K562 (cell line): ENCODE measurements around the gene DYNC1H1. TPM values are rescaled to one million over a fixed set of nuclear protein-coding genes. Genes with fewer than 3 reads are reported as not detected.

Experiments used
- ATAC-seq: fragments of 200-7000 bp; cut with Tn5 transposase; 3 replicates; pipeline ENCODE4 v1.9.1; 2020; ENCODE audit warnings: moderate library complexity
- BruUV-seq: library from RNA; stranded (reverse); fragments of 400-500 nt; replicated peaks from 2 replicates; lab custom pipeline; 2021; lab: Mats Ljungman, UMichigan
- CTCF ChIA-PET: fragments of 300-600 bp; formaldehyde crosslinking; extraction: SDS; loops from one replicate; lab custom pipeline; 2021; ENCODE audit warnings: low intra/inter-chr PET ratio; lab: Yijun Ruan, JAX
- POLR2A ChIA-PET: fragments of 300-600, 350-650 bp; sonication (Branson Sonifier 250); formaldehyde crosslinking; extraction: SDS; loops from one replicate; lab custom pipeline; 2021; ENCODE audit warnings: antibody characterized with exemption, inconsistent platforms; lab: Yijun Ruan, JAX
- DNase-seq, 4 experiments: peaks; one replicate each; pipeline versions ENCODE4 v3.0.0 to v3.0.0-alpha.2; 2011 to 2018; ENCODE audit warnings: low spot score in 3 of 4, mixed read lengths in 3 of 4; ENCODE audit errors: extremely low read depth in 1 of 4
- FAIRE-seq: peaks from 2 replicates; lab custom pipeline; 2011; peaks lifted over from hg19 to GRCh38; lab: Jason Lieb, UNC
- H2AFZ ChIP-seq: 2 replicates; pipeline ENCODE4 v1.6.0; 2011; ENCODE audit warnings: low read depth, low read length, control low read depth, inconsistent platforms
- H3K27ac ChIP-seq: fragments of 200-600 bp; 3 replicates; pipeline ENCODE4 v1.8.0; 2011; ENCODE audit warnings: low read depth, mild to moderate bottlenecking, control low read depth, inconsistent platforms, low read length, moderate library complexity, mixed read lengths; ENCODE audit errors: extremely low read depth
- H3K27me3 ChIP-seq, 2 experiments: fragments of 300-600 bp in 1 of 2; 2 replicates in 1 of 2; 3 replicates in 1 of 2; pipeline versions ENCODE4 v1.6.0 to v1.8.0; 2011; ENCODE audit warnings: inconsistent platforms in 2 of 2, low read length in 2 of 2, mild to moderate bottlenecking in 1 of 2, mixed read lengths in 1 of 2, moderate library complexity in 1 of 2; ENCODE audit not compliant: control insufficient read depth in 2 of 2, insufficient read depth in 2 of 2
- H3K36me3 ChIP-seq: fragments of 300-600 bp; 3 replicates; pipeline ENCODE4 v1.8.0; 2011; ENCODE audit warnings: mild to moderate bottlenecking, low read length, inconsistent platforms; ENCODE audit not compliant: control insufficient read depth, insufficient read depth
- H3K4me1 ChIP-seq, 2 experiments: fragments of 200-600 bp in 1 of 2; replicated peaks in 1 of 2; 2 replicates in 1 of 2; 3 replicates in 1 of 2; pipeline versions ENCODE4 v1.5.1 to v1.8.0; 2011; ENCODE audit warnings: inconsistent platforms in 2 of 2, low read length in 2 of 2, mild to moderate bottlenecking in 1 of 2, mixed read lengths in 1 of 2, moderate library complexity in 1 of 2; ENCODE audit not compliant: control insufficient read depth in 2 of 2, insufficient read depth in 2 of 2
- H3K4me2 ChIP-seq: 2 replicates; pipeline ENCODE4 v1.6.1; 2011; ENCODE audit warnings: low read length, control low read depth, inconsistent platforms, mixed read lengths; ENCODE audit not compliant: insufficient read depth
- H3K4me3 ChIP-seq: fragments of 200-600 bp; sonication (generic), shearing (Covaris generic); 2 replicates; pipeline ENCODE4 v1.5.1; 2016; ENCODE audit warnings: control low read depth, inconsistent platforms
- H3K79me2 ChIP-seq: fragments of 200-600 bp; 3 replicates; pipeline ENCODE4 v1.8.0; 2011; ENCODE audit warnings: low read length, inconsistent platforms; ENCODE audit not compliant: control insufficient read depth, insufficient read depth
- H3K9ac ChIP-seq, 2 experiments: 2 replicates each; pipeline versions ENCODE4 v1.6.0 to v1.6.1; 2011; ENCODE audit warnings: low read depth in 2 of 2, low read length in 2 of 2, control low read depth in 1 of 2, inconsistent platforms in 1 of 2, mild to moderate bottlenecking in 1 of 2, mixed read lengths in 1 of 2; ENCODE audit not compliant: insufficient read depth in 1 of 2
- H3K9me1 ChIP-seq: one replicate; pipeline ENCODE4 v1.6.0; 2011; ENCODE audit warnings: inconsistent platforms, mild to moderate bottlenecking, low read length, moderate library complexity; ENCODE audit not compliant: control insufficient read depth, insufficient read depth
- H3K9me3 ChIP-seq: replicated peaks from 2 replicates; pipeline ENCODE4 v1.5.1; 2011; ENCODE audit warnings: low read depth, low read length, inconsistent platforms; ENCODE audit not compliant: control insufficient read depth, insufficient read depth
- H4K20me1 ChIP-seq: replicated peaks from 2 replicates; pipeline ENCODE4 v1.6.1; 2011; ENCODE audit warnings: low read length, inconsistent platforms, mixed read lengths; ENCODE audit not compliant: control insufficient read depth, insufficient read depth
- ELF4 ChIP-seq: fragments of 450-650 bp; formaldehyde crosslinking; IDR thresholded peaks from 2 replicates; pipeline ENCODE4 v1.4.0; 2022; ENCODE audit warnings: missing genetic modification characterization
- JUNB ChIP-seq: fragments of 450-650 bp; formaldehyde crosslinking; conservative IDR thresholded peaks from 2 replicates; pipeline ENCODE4 v1.4.0; 2020; ENCODE audit warnings: mild to moderate bottlenecking
- MCM7 ChIP-seq, 2 experiments: fragments of 450-650 bp; IDR thresholded peaks; 2 replicates each; pipeline ENCODE4 v1.6.1; 2016 to 2018
- NCOA2 ChIP-seq, 2 experiments: fragments of 450-650 bp; IDR thresholded peaks; 2 replicates each; pipeline ENCODE4 v1.6.1; 2018; ENCODE audit warnings: mild to moderate bottlenecking in 2 of 2, moderate library complexity in 1 of 2; ENCODE audit not compliant: partially characterized antibody in 2 of 2
- NFIC ChIP-seq: fragments of 450-650 bp; IDR thresholded peaks from 2 replicates; pipeline ENCODE4 v1.6.1; 2017; ENCODE audit warnings: mild to moderate bottlenecking, inconsistent platforms
- SPI1 ChIP-seq: IDR thresholded peaks from 2 replicates; pipeline ENCODE4 v1.6.1; 2011; ENCODE audit warnings: low read depth, low read length, control low read depth, borderline replicate concordance
- ZBTB1 ChIP-seq: sonication (generic); formaldehyde crosslinking; IDR thresholded peaks from 2 replicates; pipeline ENCODE4 v1.8.1; 2023; ENCODE audit warnings: missing genetic modification reagents, low read depth, mild to moderate bottlenecking, borderline replicate concordance
- ZNF324 ChIP-seq: fragments of 250-450 bp; sonication (Bioruptor Pico); IDR thresholded peaks from 2 replicates; pipeline ENCODE4 v1.4.0; 2020; ENCODE audit warnings: mild to moderate bottlenecking
- ZNF584 ChIP-seq: fragments of 200-800 bp; sonication (Bioruptor generic); IDR thresholded peaks from 2 replicates; pipeline ENCODE4 v1.6.1; 2016; ENCODE audit warnings: low read depth, mild to moderate bottlenecking, missing genetic modification characterization, missing compliant biosample characterization
- ZSCAN32 ChIP-seq: fragments of 450-650 bp; formaldehyde crosslinking; IDR thresholded peaks from 2 replicates; pipeline ENCODE4 v1.4.0; 2020; ENCODE audit warnings: mild to moderate bottlenecking, moderate library complexity
- WGBS: fragments of 100-300 bp; shearing (Covaris generic); methylation state at CpG from one replicate; pipeline ENCODE4 v1.1.6; 2016; ENCODE audit warnings: low coverage, mixed read lengths; ENCODE audit not compliant: insufficient coverage; ENCODE audit errors: missing lambda C conversion rate; 5-methylcytosine and 5-hydroxymethylcytosine counted together
- in situ Hi-C: fragments of 300-500 bp; cut with MboI; formaldehyde crosslinking; loops from 4 replicates; pipeline ENCODE4 v1.15.0; 2018; ENCODE audit warnings: inconsistent platforms, mixed read lengths
- intact Hi-C: fragments of 100-400 bp; cut with micrococcal nuclease; formaldehyde crosslinking; loops from 2 replicates; pipeline ENCODE4 v1.14.2; 2022
- polyA plus RNA-seq, 8 experiments: library from polyadenylated mRNA; depleted of rRNA in 4 of 8; stranded (reverse) in 5 of 8; unstranded in 3 of 8; fragments of >200 nt; fragmentation: Nextera tagmentation in 2 of 8; fragmentation: Illumina TruSeq in 1 of 8; extraction: Ambion mirVana in 2 of 8; extraction: Trizol in 1 of 8; gene quantifications; 2 replicates each; pipeline versions ENCODE4 v1.2.1 to v1.2.3, GENCODE V29; 2011 to 2014; ENCODE audit warnings: inconsistent platforms in 1 of 8, missing spikeins in 1 of 8
- total RNA-seq, 7 experiments: library from RNA; depleted of rRNA in 6 of 7; stranded (reverse); fragments of >200 nt in 6 of 7; fragmentation: Illumina TruSeq in 2 of 7; extraction: Trizol in 2 of 7; gene quantifications; 2 replicates each; pipeline versions ENCODE4 v1.2.1 to v1.2.3, GENCODE V29; 2011 to 2021; ENCODE audit warnings: low replicate concordance in 1 of 7
- TF ChIP-seq, protein P1 (sequence below): fragments of 250-450 bp; sonication (Bioruptor Pico); IDR thresholded peaks from 2 replicates; pipeline ENCODE4 v1.8.0; 2022; ENCODE audit warnings: moderate library complexity, mild to moderate bottlenecking, inconsistent platforms
- TF ChIP-seq, protein P2 (sequence below): sonication (generic); formaldehyde crosslinking; IDR thresholded peaks from 2 replicates; pipeline ENCODE4 v1.8.1; 2023; ENCODE audit warnings: mild to moderate bottlenecking, missing genetic modification reagents
- TF ChIP-seq, protein P3 (sequence below): sonication (generic); formaldehyde crosslinking; IDR thresholded peaks from 2 replicates; pipeline ENCODE4 v1.8.1; 2022; ENCODE audit warnings: missing genetic modification reagents

Gene DYNC1H1
- total and polyA plus RNA-seq, 9 of the 15 experiments (the other 6 are each of a cell fraction or from before 2014, with no cell fraction given): 31.9 to 335 (median 115) TPM

DNA sequence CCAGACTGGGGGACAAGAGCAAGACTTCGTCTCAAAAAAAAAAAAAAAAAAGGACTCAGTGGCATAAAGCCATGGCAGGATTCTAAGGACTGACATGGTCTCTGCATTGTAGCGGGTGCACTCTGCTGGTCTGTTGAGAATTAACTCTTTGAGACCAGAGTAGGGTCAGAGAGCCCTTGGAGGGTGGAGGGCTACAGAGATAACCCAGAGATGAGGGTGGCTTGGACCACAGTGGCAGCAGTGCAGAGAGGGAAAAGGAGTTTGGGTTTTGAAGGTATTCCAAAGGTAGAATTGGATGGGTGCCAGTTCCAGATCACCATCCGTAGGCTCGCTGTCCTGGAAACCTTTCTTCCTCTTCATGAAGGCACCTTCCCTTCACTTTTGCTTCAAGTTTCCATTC is 14.3 kb upstream of the DYNC1H1 start:
- no peak for ATAC-seq

DNA sequence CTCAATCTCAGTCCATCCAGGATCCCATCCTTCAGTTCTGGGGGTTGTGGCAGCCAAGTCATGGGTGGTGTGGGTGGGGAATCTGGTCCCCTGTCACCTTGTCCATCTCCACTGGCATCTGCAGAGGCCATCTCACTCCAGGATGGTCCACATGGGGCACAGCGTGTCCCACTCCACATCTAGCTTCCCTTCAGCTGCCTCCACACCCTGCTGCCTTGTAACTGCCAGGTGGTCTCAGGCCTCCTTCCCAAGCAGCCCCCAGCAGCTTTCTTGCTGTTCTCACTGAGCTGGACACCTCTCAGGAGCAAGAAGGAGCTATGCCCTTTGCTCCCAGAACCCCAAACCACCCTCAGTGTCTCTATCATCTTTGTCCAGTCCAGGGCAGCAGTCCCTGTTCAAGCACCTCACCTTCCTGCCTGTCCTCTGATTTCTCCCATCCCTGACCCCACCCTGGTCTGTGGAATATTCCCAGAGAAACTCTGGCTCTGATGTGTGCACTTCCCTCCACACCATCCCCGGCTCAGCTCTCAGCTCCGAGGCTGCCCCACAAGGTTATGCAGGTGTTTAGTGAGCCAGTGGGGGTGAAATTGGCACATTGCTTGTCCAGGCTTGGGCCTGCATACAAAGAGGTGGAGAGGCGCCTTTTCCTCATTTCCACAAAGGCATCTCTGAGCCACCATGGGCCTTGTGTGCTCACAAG is 13.7 kb upstream of the DYNC1H1 start:
- intact Hi-C loops: no loop called here
- POLR2A ChIA-PET: interaction anchor here (0.8 kb wide), 1 partner anchor 21 kb away, joined by 3 read pairs; no protein-coding TSS in a partner anchor
- H3K36me3 ChIP-seq: no peaks in the 10 kb centered on the region
- H3K4me2 ChIP-seq: no peak overlapping the region
- H3K79me2 ChIP-seq: peaks cover 17% of the 10 kb centered on the region
- no peaks in the 10 kb centered on the region for H3K9me1 ChIP-seq
- H3K27ac ChIP-seq: no peak overlapping the region
- CTCF ChIA-PET: no interaction called here
- FAIRE-seq (no peak), ATAC-seq (no peak), DNase-seq (no peak)
- no peak overlapping the region for H3K4me3 ChIP-seq
- WGBS: 80% methylated on average over 2 of the region's 4 CpGs
- in situ Hi-C loops: no loop called here
- H3K4me1 ChIP-seq: peaks cover 5 to 20% of the 10 kb centered on the region in 2 experiments; a peak in 4 of 5 replicates
- no TSS peak for BruUV-seq
- no peak overlapping the region for H2AFZ ChIP-seq
- H3K27me3 ChIP-seq: no peaks in the 10 kb centered on the region
- H3K9ac ChIP-seq: peak overlapping the region in 1 of 2 experiments; percentile 80; a peak in 2 of 4 replicates
- no peaks in the 10 kb centered on the region for H3K9me3 ChIP-seq
- no peaks in the 10 kb centered on the region for H4K20me1 ChIP-seq
- TF ChIP-seq MCM7 (IDR thresholded peaks at IDR 0.05) (no peak), ELF4 (CRISPR knock-in tag) (no peak), ZNF324 (CRISPR knock-in tag) (no peak), NFIC (no peak), ZBTB1 (CRISPR knock-in tag) (no peak), ZNF584 (CRISPR knock-in tag) (no peak), ZSCAN32 (CRISPR knock-in tag) (no peak), SPI1 (no peak)
- TF ChIP-seq, protein P1, sequence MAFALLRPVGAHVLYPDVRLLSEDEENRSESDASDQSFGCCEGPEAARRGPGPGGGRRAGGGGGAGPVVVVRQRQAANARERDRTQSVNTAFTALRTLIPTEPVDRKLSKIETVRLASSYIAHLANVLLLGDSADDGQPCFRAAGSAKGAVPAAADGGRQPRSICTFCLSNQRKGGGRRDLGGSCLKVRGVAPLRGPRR (CRISPR knock-in tag): no peak
- TF ChIP-seq, protein P2, sequence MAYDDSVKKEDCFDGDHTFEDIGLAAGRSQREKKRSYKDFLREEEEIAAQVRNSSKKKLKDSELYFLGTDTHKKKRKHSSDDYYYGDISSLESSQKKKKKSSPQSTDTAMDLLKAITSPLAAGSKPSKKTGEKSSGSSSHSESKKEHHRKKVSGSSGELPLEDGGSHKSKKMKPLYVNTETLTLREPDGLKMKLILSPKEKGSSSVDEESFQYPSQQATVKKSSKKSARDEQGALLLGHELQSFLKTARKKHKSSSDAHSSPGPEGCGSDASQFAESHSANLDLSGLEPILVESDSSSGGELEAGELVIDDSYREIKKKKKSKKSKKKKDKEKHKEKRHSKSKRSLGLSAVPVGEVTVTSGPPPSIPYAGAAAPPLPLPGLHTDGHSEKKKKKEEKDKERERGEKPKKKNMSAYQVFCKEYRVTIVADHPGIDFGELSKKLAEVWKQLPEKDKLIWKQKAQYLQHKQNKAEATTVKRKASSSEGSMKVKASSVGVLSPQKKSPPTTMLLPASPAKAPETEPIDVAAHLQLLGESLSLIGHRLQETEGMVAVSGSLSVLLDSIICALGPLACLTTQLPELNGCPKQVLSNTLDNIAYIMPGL (CRISPR knock-in tag): no peak
- TF ChIP-seq, protein P3, sequence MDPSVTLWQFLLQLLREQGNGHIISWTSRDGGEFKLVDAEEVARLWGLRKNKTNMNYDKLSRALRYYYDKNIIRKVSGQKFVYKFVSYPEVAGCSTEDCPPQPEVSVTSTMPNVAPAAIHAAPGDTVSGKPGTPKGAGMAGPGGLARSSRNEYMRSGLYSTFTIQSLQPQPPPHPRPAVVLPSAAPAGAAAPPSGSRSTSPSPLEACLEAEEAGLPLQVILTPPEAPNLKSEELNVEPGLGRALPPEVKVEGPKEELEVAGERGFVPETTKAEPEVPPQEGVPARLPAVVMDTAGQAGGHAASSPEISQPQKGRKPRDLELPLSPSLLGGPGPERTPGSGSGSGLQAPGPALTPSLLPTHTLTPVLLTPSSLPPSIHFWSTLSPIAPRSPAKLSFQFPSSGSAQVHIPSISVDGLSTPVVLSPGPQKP: no peak

More for the DNA sequence above, 14.3 kb upstream of the DYNC1H1 start:
- Histone ChIP-seq H3K9me1 (no peaks in the 10 kb centered on the region), H3K9ac (no peak overlapping the region), H2AFZ (no peak overlapping the region), H3K27me3 (no peaks in the 10 kb centered on the region), H3K4me3 (no peak overlapping the region), H3K4me2 (no peak overlapping the region; the same call in 1 of the 2 replicates), H4K20me1 (no peaks in the 10 kb centered on the region), H3K9me3 (no peaks in the 10 kb centered on the region), H3K4me1 (peaks cover 5 to 18% of the 10 kb centered on the region in 2 experiments; a peak in 4 of 5 replicates), H3K36me3 (no peaks in the 10 kb centered on the region), H3K27ac (no peak overlapping the region), H3K79me2 (peaks cover 17% of the 10 kb centered on the region)
- in situ Hi-C loops (no loop called here), intact Hi-C loops (no loop called here)
- FAIRE-seq (no peak), DNase-seq (no peak)
- no TSS peak for BruUV-seq
- ChIA-PET CTCF (no interaction called here), POLR2A (interaction anchor here (0.7 to 0.8 kb wide), 2 partner anchors 20 to 127 kb away, joined by 3 read pairs; no protein-coding TSS in a partner anchor)
- 79% methylated on average over 3 of the region's 4 CpGs for WGBS
- TF ChIP-seq NCOA2 (IDR thresholded peaks at IDR 0.05; ENCODE audit: partially characterized antibody in 2 of 2) (no peak), JUNB (CRISPR knock-in tag) (no peak), NFIC (peak; percentile 69)
